HG02840 (cell line): ENCODE data around the gene TRIM24.

Experiments
- ATAC-seq: cut with Tn5 transposase; IDR thresholded peaks from one replicate; pipeline ENCODE4 v1.9.1; 2021; ENCODE audit warnings: mild to moderate bottlenecking, moderate library complexity, moderate number of reproducible peaks; ENCODE audit not compliant: unreplicated experiment, low FRiP score

Gene TRIM24

DNA sequence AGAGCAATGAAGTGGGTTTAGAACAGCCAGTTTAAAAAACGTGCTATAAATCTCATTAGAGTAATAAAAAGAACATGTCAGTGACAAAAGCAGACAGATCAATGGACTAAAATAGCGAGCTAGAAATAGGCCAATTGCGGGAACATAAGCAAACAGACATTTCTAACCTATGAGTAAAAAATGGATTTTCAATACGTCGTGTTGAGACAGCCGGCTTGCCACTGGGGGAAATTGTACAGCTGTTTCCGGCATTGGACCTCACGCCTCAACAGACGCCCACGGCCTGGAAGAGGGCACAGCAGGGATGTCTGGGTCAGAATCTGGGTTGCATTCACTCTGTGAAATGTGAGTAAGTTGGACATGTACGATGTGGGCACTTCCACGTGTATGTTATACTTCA, 148.2 kb downstream of the TRIM24 start:
- no peak for ATAC-seq

DNA sequence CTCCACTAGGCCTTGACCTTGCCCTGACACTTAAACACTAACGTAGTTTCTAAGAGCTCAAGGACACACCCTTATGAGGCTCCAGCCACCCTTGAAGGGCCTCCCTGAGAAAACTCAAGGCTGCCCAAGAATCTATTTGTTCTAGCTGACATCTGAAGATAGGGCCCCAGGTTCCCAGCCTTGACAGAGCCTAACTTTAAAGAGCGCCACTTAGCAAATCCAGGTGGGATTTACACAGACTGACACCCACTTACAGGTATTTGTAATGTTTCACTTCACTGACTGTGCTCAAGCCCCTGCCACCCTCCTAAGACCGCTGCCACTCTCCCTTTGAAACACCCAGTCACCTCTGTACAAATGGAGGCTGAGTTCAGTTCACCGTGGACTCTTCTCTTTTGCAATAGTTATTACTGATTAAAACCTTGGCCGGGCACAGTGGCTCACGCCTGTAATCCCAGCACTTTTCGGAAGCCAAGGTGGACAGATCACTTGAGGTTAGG, 150.7 kb downstream of the TRIM24 start:
- no peak for ATAC-seq

DNA sequence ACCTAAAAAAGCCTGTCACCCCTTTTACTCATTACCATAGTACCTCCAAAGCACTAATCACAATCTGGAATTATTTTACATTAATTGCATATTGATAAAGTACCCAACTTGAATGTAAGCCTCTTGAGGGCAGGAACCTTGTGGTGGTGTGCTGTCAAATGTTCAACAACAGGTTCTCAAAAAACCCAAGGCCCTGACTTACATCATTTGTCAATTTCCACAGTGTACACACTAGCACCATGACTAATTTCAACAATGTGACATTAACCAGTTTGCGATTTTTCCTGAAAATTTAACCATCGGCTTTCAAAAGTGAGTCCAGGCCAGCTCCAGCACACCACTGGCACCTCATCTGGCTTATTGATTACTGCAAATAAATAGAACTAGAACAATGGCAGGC, 153.6 kb downstream of the TRIM24 start:
- no peak for ATAC-seq

DNA sequence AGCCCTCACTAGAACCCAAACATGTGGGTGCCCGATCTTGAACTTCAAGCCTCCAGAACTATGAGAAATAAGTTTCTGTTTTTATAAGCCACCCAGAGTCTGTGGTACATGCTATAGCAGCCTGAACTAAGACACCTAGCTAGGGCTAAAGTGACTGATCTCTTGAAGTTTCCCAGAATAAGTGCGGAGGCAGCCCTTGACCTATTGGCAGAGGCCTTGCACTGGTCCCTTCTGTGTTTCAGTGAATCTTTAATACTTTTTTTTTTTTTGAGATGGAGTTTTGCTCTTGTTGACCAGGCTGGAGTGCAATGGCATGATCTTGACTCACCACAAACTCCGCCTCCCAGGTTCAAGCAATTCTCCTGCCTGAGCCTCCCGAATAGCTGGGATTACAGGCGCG, 156.0 kb downstream of the TRIM24 start:
- no peak for ATAC-seq

GRCh38 chr7:138618506-138618905, 158.4 kb downstream of the TRIM24 start:
- ATAC-seq: no peak

DNA sequence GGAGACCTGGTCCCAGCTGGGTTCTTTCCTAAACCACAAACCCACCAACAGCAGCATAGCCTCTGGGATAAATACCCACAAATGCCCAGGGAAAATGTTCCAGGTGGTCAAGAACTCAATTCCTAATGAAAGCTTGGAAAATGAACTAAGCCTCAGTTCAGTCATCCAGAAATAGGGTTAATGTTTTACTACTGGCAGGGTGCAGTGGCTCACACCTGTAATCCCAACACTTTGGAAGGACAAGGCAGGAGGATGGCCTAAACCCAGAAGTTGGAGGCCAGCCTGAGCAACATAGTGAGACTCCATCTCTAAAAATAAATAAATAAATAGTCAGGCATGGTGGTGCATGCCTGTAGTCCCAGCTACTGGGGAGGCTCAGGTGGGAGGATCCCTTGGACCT, 158.9 kb downstream of the TRIM24 start:
- ATAC-seq: no peak

- ATAC-seq: no peak
Observed at GRCh38 chr7:138622841-138623240, 162.8 kb downstream of the TRIM24 start.

GRCh38 chr7:138625084-138625848, 165.2 kb downstream of the TRIM24 start:
- no peak for ATAC-seq

DNA sequence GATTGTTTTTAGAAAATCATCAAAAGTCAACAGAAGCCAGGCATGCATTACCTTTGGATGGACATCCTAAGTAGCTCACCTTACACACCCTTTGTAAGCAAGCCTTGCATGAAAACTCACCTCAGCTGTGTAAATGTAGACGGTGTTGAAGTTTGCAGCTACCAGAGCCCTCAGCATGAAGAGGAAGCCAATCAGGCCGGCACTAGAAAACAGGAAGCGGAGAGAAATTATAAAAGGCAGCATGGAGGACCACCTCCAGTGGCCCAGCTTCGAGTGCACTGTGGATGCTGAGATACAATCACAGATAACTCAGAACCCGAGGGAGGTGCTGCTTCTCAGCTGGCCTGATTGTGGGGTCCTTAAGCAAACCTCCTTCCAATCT, 165.8 kb downstream of the TRIM24 start:
- ATAC-seq: no peak

- no peak for ATAC-seq
Observed at GRCh38 chr7:138626846-138627245, 166.8 kb downstream of the TRIM24 start.

GRCh38 chr7:138627361-138627760, 167.3 kb downstream of the TRIM24 start:
- ATAC-seq: no peak

DNA sequence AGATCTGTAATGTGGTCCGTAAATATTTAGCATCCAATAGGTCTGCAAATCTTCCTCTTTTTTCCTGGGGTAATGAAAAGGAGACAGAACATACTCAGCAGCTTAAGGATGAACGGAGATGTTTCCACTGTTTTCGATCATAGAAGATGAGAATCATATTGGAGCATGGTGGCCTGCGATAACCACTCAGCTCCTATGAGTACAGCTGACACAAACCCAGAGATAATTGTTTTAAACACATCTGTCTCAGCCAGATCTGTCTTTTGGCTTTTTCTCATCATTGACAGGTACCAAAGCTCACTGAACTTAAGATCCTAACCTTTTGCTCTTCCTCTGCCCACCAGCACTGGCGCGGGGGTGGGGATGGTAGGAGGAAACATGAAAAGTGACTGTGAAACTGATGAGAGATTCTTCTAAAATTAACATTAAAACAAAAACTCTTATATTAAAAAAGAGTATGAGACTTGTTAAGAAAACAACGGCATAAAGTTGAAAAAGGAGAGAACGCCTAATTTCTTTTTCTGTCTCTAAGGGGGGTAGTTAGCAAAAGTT, 170.1 kb downstream of the TRIM24 start:
- ATAC-seq: no peak

- ATAC-seq: no peak
Observed at GRCh38 chr7:138632384-138632783, 172.3 kb downstream of the TRIM24 start.

DNA sequence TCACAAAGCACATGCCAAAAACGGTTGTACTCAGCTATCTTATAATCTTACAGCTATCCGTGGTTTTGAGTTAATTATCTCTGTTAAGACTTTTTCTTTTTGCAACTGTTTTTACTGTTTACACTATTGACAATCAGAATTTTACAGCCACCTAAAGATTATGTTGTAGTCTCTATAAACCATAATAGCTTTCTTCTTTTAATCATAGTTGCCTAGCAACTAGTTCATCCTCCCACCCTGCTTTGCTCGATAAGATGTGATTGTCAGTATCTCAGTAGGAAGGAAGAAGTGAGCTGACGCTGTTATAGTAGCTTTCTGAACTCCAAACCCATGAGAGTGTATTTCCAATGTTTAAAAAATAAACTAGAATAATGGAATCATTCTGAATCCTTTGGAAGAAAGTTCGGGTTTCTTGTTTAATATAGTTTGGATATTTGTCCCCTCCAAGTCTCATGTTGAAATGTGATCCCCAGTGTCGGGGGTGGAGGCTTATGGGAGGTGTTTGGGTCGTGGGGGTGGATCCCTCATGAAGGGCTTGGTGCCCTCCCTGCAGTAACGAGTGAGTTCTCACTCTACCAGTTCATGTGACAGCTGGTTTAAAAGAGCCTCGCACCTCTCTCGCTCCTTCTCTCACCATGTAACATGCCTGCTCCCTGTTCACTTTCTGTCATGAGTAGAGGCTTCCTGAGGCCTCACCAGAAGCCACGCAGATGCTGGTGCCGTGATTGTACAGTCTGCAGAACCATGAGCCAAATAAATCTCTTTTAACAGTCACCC, 173.0 kb downstream of the TRIM24 start:
- ATAC-seq: no peak
